KMS-11 (cell line): ENCODE results near the gene FTCD.
"Not testable (repeated sequence)": the region's sequence is repeated elsewhere in the genome, so short reads cannot be mapped to it uniquely, and the experiment has no call there.

ENCODE experiments used
- H2AFZ ChIP-seq: fragments of 200-600 bp; sonication (generic); 2 replicates; pipeline ENCODE4 v1.6.1; 2016; ENCODE audit warnings: antibody characterized with exemption, mixed run types, low read depth
- H3K27ac ChIP-seq: fragments of 200-600 bp; sonication (generic); 2 replicates; pipeline ENCODE4 v1.6.1; 2016; ENCODE audit warnings: mild to moderate bottlenecking, mixed run types
- H3K27me3 ChIP-seq: fragments of 200-600 bp; sonication (generic); 2 replicates; pipeline ENCODE4 v1.6.1; 2017; ENCODE audit warnings: mild to moderate bottlenecking, low read depth, mixed run types, moderate library complexity; ENCODE audit not compliant: insufficient read depth
- H3K36me3 ChIP-seq: fragments of 200-600 bp; sonication (generic); 2 replicates; pipeline ENCODE4 v1.6.1; 2017; ENCODE audit warnings: mild to moderate bottlenecking, mixed run types; ENCODE audit not compliant: insufficient read depth
- H3K4me1 ChIP-seq: fragments of 200-600 bp; sonication (generic); 2 replicates; pipeline ENCODE4 v1.6.1; 2016; ENCODE audit warnings: mild to moderate bottlenecking, low read depth, mixed run types; ENCODE audit not compliant: poor library complexity, severe bottlenecking
- H3K4me2 ChIP-seq: fragments of 200-600 bp; sonication (generic); 2 replicates; pipeline ENCODE4 v1.7.0; 2016; ENCODE audit warnings: mild to moderate bottlenecking, mixed run types
- H3K4me3 ChIP-seq: fragments of 200-600 bp; sonication (generic); IDR thresholded peaks from 2 replicates; pipeline ENCODE4 v1.6.1; 2017; ENCODE audit warnings: low read depth, low read length, mixed read lengths; ENCODE audit not compliant: insufficient read depth
- H3K79me2 ChIP-seq: fragments of 200-600 bp; sonication (generic); 2 replicates; pipeline ENCODE4 v1.6.1; 2016; ENCODE audit warnings: low read depth, mixed run types; ENCODE audit not compliant: insufficient read depth
- H3K9ac ChIP-seq: fragments of 200-600 bp; sonication (generic); 2 replicates; pipeline ENCODE4 v1.6.1; 2016; ENCODE audit warnings: mild to moderate bottlenecking, mixed run types
- H4K20me1 ChIP-seq: fragments of 200-600 bp; sonication (generic); 2 replicates; pipeline ENCODE4 v1.6.1; 2016; ENCODE audit warnings: mild to moderate bottlenecking, mixed run types; ENCODE audit not compliant: insufficient read depth
- TF ChIP-seq, protein P1 (sequence below): fragments of 200-600 bp; sonication (generic); conservative IDR thresholded peaks from 2 replicates; pipeline ENCODE4 v1.6.1; 2017; ENCODE audit warnings: low read depth, mild to moderate bottlenecking, antibody characterized with exemption, low read length, moderate library complexity, mixed read lengths

FTCD gene

DNA sequence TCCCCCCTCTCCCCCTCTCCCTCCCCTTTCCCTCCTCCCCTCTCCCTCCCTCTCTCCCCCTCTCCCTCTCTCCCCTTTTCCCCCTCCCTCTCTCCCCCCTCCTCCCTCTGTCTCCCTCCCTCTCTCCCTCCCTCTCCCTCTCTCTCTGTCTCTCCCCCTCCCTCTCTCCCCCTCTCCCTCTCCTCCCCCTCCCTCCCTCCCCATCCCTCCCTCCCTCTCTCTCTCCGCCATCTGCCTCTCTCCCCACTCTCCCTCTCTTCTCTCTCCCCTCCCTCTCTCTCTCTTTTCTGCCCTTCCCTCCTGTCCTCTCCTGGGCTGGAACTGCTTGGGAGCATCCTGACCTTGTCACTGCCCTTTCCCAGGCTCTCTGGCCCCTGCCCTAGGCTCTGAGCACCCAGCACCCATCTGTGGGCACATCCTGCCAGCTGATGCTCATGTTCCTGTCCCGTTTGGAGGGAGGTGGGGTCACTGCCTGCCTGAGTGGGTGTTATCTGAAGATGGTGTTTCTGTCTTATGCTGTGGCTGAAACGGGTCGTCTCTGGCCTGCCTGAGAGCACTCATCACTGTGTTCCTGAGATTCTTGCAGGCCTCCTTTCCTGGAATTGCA, 10.8 kb downstream of the FTCD start:
- H3K27ac ChIP-seq = no peak overlapping the region
- H3K79me2 ChIP-seq = no peaks in the 10 kb centered on the region
- TF ChIP-seq, protein P1, sequence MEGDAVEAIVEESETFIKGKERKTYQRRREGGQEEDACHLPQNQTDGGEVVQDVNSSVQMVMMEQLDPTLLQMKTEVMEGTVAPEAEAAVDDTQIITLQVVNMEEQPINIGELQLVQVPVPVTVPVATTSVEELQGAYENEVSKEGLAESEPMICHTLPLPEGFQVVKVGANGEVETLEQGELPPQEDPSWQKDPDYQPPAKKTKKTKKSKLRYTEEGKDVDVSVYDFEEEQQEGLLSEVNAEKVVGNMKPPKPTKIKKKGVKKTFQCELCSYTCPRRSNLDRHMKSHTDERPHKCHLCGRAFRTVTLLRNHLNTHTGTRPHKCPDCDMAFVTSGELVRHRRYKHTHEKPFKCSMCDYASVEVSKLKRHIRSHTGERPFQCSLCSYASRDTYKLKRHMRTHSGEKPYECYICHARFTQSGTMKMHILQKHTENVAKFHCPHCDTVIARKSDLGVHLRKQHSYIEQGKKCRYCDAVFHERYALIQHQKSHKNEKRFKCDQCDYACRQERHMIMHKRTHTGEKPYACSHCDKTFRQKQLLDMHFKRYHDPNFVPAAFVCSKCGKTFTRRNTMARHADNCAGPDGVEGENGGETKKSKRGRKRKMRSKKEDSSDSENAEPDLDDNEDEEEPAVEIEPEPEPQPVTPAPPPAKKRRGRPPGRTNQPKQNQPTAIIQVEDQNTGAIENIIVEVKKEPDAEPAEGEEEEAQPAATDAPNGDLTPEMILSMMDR = no peak
- peaks cover 22% of the 10 kb centered on the region for H3K27me3 ChIP-seq
- H3K9ac ChIP-seq = no peak overlapping the region
- H2AFZ ChIP-seq = no peak overlapping the region
- no peaks in the 10 kb centered on the region for H3K36me3 ChIP-seq
- H4K20me1 ChIP-seq = no peaks in the 10 kb centered on the region
- no peak overlapping the region for H3K4me2 ChIP-seq
- H3K4me3 ChIP-seq = no peak overlapping the region
- H3K4me1 ChIP-seq = peaks cover 3% of the 10 kb centered on the region

DNA sequence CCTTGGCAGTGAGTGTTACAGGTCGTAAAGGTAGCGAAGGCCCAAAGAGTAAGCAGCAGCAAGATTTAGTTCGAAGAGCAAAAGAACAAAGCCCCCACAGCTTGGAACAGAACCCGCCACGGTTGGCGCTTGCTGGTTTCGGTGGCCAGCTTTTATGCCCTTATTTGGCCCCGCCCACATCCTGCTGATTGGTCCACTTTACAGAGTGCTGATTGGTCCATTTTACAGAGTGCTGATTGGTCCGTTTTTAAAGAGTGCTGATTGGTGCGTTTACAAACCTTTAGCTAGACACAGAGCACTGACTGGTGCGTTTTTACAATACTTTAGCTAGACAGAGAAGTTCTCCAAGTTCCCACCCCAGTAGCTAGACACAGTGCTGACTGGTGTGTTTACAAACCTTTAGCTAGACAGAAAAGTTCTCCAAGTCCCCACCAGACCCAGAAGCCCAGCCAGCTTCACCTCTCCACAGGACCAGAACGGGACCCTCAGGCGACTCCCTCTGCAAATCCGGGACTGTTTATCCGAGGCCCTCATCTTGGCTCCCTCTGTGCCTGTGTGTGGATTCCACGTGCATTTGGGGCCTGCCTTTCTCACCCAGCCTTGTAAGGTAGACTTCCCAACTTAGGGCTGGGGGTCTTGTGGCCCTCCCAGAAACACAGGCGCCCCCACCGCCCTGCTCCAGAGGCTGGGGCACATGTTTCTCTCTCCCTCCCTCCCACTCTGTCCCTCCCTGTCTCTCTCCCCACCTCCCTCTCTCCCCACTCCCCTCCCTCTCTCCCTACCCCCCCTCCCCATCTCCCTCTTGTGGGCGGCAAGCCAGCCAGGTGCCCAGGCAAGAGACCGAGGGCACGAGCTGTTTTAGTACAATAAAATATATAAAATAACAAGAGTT, 12.6 kb downstream of the FTCD start:
- Histone ChIP-seq H3K27ac (no peak overlapping the region), H3K36me3 (no peaks in the 10 kb centered on the region), H4K20me1 (no peaks in the 10 kb centered on the region), H3K4me1 (peaks cover 3% of the 10 kb centered on the region), H3K4me3 (no peak overlapping the region), H3K79me2 (no peaks in the 10 kb centered on the region), H2AFZ (no peak overlapping the region), H3K27me3 (peaks cover 40% of the 10 kb centered on the region), H3K9ac (no peak overlapping the region), H3K4me2 (no peak overlapping the region)
- TF ChIP-seq, protein P1 = no peak

DNA sequence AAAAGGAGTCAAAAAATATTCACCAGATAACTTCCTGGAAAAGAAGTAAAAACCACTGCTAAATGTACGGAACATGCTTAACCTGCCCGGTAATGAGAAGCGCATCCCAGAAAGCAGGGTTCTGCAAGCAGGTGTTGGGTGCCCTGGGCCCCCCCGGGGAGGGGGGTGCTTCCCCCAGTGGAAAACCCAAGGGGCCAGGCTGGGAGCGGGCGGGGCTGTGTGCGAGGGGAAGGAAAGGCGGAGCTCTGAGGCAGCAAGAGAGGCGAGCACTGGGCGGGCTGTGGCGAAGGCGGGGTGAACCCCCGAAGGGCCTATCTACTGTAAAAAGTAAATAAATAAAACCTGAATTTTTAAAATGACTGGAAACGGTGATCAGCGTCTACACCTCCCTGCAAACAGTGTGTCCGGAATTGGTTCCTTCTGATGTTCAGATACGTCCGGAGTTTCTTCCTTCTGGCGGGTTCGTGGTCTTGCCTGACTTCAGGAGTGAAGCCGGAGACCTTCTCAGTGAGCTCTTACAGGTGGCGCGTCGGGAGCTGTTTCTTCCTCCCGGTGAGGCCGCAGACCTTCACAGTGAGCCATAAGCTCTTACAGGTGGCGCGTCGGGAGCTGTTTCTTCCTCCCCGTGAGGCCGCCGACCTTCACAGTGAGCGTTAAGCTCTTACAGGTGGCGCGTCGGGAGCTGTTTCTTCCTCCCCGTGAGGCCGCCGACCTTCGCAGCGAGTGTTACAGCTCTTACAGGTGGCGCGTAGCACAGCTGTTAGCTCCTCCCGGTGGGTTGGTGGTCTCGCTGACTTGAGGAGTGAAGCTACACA, 13.4 kb downstream of the FTCD start:
- TF ChIP-seq, protein P1 = no peak
- H3K27me3 ChIP-seq = peaks cover 48% of the 10 kb centered on the region
- H3K9ac ChIP-seq = no peak overlapping the region
- no peak overlapping the region for H3K4me3 ChIP-seq
- no peaks in the 10 kb centered on the region for H4K20me1 ChIP-seq
- no peak overlapping the region for H3K4me2 ChIP-seq
- no peak overlapping the region for H3K27ac ChIP-seq
- no peaks in the 10 kb centered on the region for H3K36me3 ChIP-seq
- no peaks in the 10 kb centered on the region for H3K79me2 ChIP-seq
- H3K4me1 ChIP-seq = peaks cover 3% of the 10 kb centered on the region
- no peak overlapping the region for H2AFZ ChIP-seq

DNA sequence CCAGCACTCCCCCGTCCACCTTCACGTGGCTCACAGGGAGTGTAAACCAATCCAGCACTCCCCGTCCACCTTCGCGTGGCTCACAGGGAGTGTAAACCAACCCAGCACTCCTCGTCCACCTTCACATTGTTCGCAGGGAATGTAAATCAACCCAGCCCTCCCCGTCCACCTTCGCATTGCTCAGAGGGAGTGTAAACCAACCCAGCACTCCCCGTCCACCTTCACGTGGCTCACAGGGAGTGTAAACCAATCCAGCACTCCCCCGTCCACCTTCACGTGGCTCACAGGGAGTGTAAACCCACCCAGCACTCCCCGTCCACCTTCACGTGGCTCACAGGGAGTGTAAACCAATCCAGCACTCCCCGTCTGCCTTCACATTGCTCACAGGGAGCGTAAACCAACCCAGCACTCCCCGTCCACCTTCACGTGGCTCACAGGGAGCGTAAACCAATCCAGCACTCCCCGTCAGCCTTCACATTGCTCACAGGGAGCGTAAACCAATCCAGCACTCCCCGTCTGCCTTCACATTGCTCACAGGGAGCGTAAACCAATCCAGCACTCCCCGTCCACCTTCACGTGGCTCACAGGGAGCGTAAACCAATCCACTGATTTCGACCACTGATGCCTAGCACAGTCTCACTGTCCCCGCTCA, 14.9 kb downstream of the FTCD start:
- not testable (repeated sequence) for H3K27ac ChIP-seq, H3K79me2 ChIP-seq, H3K9ac ChIP-seq, H3K36me3 ChIP-seq, H3K4me3 ChIP-seq, H3K4me1 ChIP-seq, H3K4me2 ChIP-seq, H2AFZ ChIP-seq, H4K20me1 ChIP-seq
- H3K27me3 ChIP-seq = peaks cover 54% of the 10 kb centered on the region
